NCI-H460 (cell line): ENCODE results near the gene SRRM1. TPM values are rescaled to one million over a fixed set of nuclear protein-coding genes. Genes with fewer than 3 reads are reported as not detected.
"Not testable (repeated sequence)": the region's sequence is repeated elsewhere in the genome, so short reads cannot be mapped to it uniquely, and the experiment has no call there.

ENCODE experiments used
- DNase-seq: peaks from one replicate; pipeline ENCODE4 v3.0.0-alpha.2; 2016; ENCODE audit warnings: low read depth; ENCODE audit errors: extremely low read depth
- total RNA-seq: library from RNA; depleted of rRNA; stranded (reverse); fragments of >200 nt; shearing (Covaris generic); gene quantifications from 2 replicates; pipeline ENCODE4 v1.2.3, GENCODE V29; 2014

Gene SRRM1
- total RNA-seq, 1 experiment from 2014 or later: 50.4 TPM

GRCh38 chr1:24643363-24644099, 429 bp downstream of the SRRM1 start:
- no peak for DNase-seq

- DNase-seq: no peak
These were observed 940 bp downstream of the SRRM1 start for GRCh38 chr1:24644100-24644384.

- DNase-seq: no peak
These were observed 5.8 kb downstream of the SRRM1 start for GRCh38 chr1:24648919-24649318.

GRCh38 chr1:24652382-24652781, 9.3 kb downstream of the SRRM1 start:
- no peak for DNase-seq

- no peak for DNase-seq
These were observed 10.9 kb downstream of the SRRM1 start for GRCh38 chr1:24654010-24654409.

- no peak for DNase-seq
These were observed 12.9 kb downstream of the SRRM1 start for GRCh38 chr1:24656046-24656445.

GRCh38 chr1:24657781-24658180, 14.7 kb downstream of the SRRM1 start:
- no peak for DNase-seq

GRCh38 chr1:24659166-24659904, 16.2 kb downstream of the SRRM1 start:
- DNase-seq: no peak

GRCh38 chr1:24659993-24660665, 17.0 kb downstream of the SRRM1 start:
- DNase-seq: no peak

- DNase-seq: no peak
These were observed 21.5 kb downstream of the SRRM1 start for GRCh38 chr1:24664507-24665033.

GRCh38 chr1:24666794-24667193, 23.7 kb downstream of the SRRM1 start:
- DNase-seq: no peak

GRCh38 chr1:24671372-24671771, 28.3 kb downstream of the SRRM1 start:
- not testable (repeated sequence) for DNase-seq

GRCh38 chr1:24672686-24673085, 29.6 kb downstream of the SRRM1 start:
- not testable (repeated sequence) for DNase-seq

GRCh38 chr1:24673341-24673740, 30.2 kb downstream of the SRRM1 start:
- no peak for DNase-seq

GRCh38 chr1:24678421-24678820, 35.3 kb downstream of the SRRM1 start:
- DNase-seq: not testable (repeated sequence)

GRCh38 chr1:24679725-24680124, 36.6 kb downstream of the SRRM1 start:
- DNase-seq: no peak

GRCh38 chr1:24683713-24684162, 40.6 kb downstream of the SRRM1 start:
- peak; percentile 32 for DNase-seq

GRCh38 chr1:24688033-24688432, 44.9 kb downstream of the SRRM1 start:
- DNase-seq: no peak

GRCh38 chr1:24688621-24689195, 45.6 kb downstream of the SRRM1 start:
- DNase-seq: peak; percentile 63

GRCh38 chr1:24691051-24691450, 47.9 kb downstream of the SRRM1 start:
- no peak for DNase-seq

GRCh38 chr1:24692351-24692980, 49.4 kb downstream of the SRRM1 start:
- no peak for DNase-seq
